Sciatic nerve (tissue), 2 donors: ENCODE results near the gene TESK2. TPM values are rescaled to one million over a fixed set of nuclear protein-coding genes. Genes with fewer than 3 reads are reported as not detected.

Experiments
- ATAC-seq: fragments of 200-7000 bp; cut with Tn5 transposase; one replicate; pipeline ENCODE4 v1.9.1; 2020; ENCODE audit warnings: mild to moderate bottlenecking, moderate library complexity
- DNase-seq: peaks from one replicate; pipeline ENCODE4 v3.0.0-alpha.2; 2020; ENCODE audit warnings: low spot score
- intact Hi-C: fragments of 100-400 bp; cut with DNase I; formaldehyde crosslinking; loops from one replicate; pipeline ENCODE4 v1.14.2; 2022
- total RNA-seq: library from RNA; stranded (reverse); fragmentation: NEBNext Ultra II Directional; extraction: Animal tissue kit (Norgen Biotek cat#: 25700); gene quantifications from one replicate; pipeline ENCODE4 v1.2.1, GENCODE V29; 2021
- donor health status: DM: no; HTN: no; CAD: no.
- donor health status: DM: no; HTN: no; CAD: no.

The TESK2 gene
- total RNA-seq, 1 donor from 2014 or later: 14.3 TPM

DNA sequence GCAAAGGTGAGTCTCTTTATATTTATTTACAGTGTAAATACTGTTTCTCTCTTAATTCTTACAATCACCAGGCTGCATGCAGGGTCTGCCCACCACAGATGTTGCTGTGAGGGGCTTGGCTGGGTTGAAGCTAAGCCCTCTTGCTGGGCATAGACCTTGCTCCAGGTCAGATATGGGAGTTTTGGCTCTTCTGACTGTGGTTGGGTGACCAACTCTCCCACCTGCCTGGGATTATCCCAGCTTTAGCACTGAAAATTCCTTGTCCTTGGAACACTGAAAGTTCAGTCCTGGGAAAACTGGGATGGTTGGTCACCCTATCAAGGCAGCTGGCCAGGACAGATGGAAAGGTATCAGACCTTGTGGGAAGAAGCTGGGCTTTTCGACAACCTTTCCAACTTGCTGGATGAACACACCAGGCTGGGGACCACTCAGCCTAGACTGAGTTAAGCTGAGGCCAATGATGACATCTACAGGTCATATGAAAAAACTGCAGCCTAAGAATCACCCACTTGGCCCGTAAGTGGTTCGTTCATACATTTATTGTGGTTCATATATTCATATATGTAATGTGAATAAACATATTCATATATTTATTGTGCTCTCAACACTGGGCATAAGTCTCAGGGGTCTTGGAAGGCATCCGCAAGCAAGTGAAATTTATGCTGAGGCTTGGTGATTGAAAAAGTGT is 190.8 kb downstream of the TESK2 start:
- ATAC-seq (no peak), DNase-seq (no peak)
- intact Hi-C loops: loop anchor here (2.0 kb wide), 1 partner anchor 281 kb away; no protein-coding TSS in a partner anchor

DNA sequence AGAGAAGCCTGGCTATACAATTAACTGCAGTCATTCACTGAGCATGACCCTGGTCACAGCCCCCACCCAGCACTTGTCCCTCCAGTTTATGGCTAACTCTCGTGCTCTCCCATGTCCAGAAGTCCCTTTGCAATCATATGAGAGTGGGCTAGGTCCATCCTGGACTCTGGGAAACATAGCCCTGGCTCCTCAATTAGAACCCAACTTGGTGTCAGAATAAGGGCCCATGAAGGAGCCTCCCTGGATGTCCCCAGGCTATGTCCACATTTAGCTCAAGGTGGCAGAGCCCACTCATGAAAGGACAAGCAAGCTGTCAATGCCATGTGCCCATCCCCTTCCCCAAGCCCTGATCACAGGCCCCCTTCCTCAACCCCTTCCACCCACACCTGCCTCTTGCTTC is 191.7 kb downstream of the TESK2 start:
- DNase-seq (no peak), ATAC-seq (no peak)
- intact Hi-C loops: no loop called here

DNA sequence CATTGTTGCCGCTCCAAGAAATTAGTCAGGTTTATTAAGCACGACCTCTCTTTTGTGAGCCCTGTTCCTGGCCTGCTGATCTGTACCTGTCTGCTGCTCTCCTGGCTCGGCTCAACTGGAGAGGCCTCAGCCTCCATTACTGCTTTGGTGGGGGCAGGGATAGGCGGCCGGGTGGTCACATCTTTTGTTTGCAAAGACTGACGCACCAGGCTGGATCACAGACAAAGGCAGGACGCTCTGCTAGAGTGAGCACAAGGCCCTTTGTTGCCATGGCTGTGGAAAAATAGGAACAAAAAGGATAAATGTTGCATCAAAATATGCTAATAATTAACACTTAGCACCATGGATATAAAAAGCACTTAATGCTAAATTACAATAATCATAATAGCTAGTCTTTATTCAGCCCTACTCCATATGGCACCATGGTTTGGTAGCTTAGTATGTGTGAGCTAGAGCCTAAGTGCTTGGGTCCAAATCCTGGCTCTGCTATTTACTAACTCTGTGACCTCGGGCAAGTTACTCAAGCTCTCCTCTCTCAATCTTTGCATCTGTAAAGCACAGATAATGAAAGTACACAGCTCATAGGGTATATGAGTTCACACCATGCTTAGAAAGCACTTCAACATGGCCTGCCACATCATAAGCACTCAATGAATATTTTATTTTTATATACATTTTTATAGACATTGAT is 193.2 kb downstream of the TESK2 start:
- DNase-seq (no peak), ATAC-seq (no peak)
- intact Hi-C loops: no loop called here

Other genes with a start within 250 kb of the TESK2 start
- 2.3 TPM for gene HPDL, start 164.3 kb downstream of the TESK2 start, total RNA-seq
- 8.8 TPM for gene TOE1, start 151.0 kb downstream of the TESK2 start, total RNA-seq
- 37.5 TPM for gene MUTYH, start 150.7 kb downstream of the TESK2 start, total RNA-seq
- 1.1 TPM for gene CCDC163, start 8.9 kb upstream of the TESK2 start, total RNA-seq
- 4.5 TPM for gene MMACHC, start 9.1 kb upstream of the TESK2 start, total RNA-seq
- gene PRDX1, start 30.7 kb upstream of the TESK2 start, total RNA-seq: 330 TPM
- gene AKR1A1, start 59.7 kb upstream of the TESK2 start, total RNA-seq: 96.3 TPM
- 66.8 TPM for gene NASP, start 92.9 kb upstream of the TESK2 start, total RNA-seq
- gene CCDC17, start 132.9 kb upstream of the TESK2 start, total RNA-seq: 5.2 TPM
- 102 TPM for gene GPBP1L1, start 195.4 kb upstream of the TESK2 start, total RNA-seq
- gene TMEM69, start 197.0 kb upstream of the TESK2 start, total RNA-seq: 14.0 TPM